GM12872 (cell line): ENCODE measurements around the gene VPS11.

ENCODE experiments used
- TF ChIP-seq, protein P1 (sequence below): IDR thresholded peaks from 3 replicates; pipeline ENCODE4 v1.5.1; 2011; ENCODE audit warnings: low read depth, mild to moderate bottlenecking, low read length, moderate library complexity; ENCODE audit not compliant: insufficient read depth

VPS11 gene

DNA sequence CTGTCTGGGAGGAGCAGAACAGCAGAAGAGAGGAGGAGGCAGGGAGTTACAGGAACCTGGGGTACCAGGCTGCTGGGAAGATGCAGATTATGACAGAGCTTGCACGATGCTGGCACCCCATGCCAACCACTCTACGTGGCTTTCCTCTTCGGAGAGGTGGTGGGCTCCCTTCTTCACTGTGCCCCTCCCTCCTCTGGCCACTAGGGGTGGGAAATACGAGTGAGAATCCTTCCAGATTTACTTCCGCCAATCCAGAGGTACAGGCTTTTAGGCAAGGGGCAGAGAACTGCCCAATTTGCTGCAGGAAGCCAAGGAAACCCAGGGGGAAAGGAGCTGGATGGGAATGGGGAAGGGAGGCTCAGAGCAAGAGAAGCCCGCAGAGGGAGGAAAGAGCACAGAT, 22.9 kb upstream of the VPS11 start:
- TF ChIP-seq, protein P1, sequence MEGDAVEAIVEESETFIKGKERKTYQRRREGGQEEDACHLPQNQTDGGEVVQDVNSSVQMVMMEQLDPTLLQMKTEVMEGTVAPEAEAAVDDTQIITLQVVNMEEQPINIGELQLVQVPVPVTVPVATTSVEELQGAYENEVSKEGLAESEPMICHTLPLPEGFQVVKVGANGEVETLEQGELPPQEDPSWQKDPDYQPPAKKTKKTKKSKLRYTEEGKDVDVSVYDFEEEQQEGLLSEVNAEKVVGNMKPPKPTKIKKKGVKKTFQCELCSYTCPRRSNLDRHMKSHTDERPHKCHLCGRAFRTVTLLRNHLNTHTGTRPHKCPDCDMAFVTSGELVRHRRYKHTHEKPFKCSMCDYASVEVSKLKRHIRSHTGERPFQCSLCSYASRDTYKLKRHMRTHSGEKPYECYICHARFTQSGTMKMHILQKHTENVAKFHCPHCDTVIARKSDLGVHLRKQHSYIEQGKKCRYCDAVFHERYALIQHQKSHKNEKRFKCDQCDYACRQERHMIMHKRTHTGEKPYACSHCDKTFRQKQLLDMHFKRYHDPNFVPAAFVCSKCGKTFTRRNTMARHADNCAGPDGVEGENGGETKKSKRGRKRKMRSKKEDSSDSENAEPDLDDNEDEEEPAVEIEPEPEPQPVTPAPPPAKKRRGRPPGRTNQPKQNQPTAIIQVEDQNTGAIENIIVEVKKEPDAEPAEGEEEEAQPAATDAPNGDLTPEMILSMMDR: peak; percentile 49

DNA sequence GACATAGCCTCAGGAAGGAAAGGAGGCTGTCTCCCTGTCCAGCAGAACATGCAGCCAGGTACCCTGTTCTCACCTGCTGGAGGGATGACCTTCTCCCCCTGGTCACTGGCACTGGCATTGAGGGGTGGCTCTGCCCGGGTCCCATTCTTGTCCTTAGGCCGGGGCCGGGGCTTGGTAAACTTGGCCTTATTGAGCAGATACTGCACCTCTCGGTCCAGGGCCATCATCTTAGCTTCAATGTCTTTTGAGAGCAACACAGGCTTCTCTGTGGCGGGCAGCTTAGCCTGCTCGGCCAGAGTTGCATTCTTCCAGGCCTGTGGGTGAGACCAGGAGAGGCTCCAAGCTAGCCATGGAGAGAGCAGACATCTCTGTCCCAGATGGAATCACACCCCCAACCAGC, 21.1 kb upstream of the VPS11 start:
- TF ChIP-seq, protein P1: no peak

DNA sequence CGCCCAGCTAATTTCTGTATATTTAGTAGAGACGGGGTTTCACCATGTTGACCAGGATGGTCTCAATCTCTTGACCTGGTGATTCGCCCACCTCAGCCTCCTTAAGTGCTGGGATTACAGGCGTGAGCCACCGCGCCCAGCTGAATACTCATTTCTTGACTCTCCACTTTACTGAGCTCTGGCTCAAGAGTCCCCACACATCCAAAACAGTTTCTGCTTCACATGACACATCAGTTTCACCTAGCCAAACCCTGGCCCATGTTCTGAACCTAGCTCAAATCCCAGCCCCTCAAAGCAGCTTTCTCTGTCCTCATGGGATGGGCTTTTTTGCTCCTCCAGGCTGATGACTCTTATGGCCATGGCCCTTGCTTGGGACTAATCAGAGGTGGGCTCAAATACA, 20.4 kb upstream of the VPS11 start:
- TF ChIP-seq, protein P1: no peak

DNA sequence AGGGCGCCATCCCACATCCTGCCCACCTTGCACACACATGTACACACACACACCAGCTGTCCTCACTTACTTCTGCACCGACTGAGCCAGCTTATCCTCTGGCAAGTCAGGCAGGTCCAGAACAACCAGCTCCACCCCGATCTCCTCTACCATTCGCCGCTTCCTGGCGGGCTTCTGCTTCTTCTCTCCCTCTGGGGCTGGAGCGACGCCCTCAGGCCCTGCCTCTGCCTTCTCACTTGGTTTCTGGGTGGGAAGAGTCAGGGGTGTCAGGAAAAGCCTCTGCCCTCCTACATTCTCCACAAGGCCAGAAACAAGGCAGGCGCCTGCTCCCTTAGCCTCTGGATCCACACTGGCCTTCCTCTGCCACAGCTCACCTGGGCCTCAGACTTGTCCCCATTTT, 19.0 kb upstream of the VPS11 start:
- TF ChIP-seq, protein P1: no peak

DNA sequence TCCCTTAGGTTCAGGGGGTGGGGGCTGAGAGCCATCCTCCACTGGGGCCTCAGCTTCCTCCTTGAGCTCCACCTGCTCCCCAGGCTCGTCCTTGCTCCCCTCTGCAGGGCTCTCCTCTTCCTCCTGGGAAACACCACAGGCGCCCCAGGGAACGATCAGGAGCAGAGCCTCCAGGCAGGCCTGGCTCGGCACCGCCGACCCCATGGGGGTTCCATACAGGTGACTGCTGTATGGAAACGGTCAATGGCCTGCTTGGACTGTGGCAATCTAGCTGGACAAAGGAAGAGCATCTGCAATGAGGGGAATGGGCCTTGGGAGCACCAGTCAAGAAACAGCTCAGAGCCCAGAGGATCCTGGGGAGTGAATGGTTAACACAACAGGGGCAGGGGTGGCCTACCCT, 18.5 kb upstream of the VPS11 start:
- TF ChIP-seq, protein P1: no peak

DNA sequence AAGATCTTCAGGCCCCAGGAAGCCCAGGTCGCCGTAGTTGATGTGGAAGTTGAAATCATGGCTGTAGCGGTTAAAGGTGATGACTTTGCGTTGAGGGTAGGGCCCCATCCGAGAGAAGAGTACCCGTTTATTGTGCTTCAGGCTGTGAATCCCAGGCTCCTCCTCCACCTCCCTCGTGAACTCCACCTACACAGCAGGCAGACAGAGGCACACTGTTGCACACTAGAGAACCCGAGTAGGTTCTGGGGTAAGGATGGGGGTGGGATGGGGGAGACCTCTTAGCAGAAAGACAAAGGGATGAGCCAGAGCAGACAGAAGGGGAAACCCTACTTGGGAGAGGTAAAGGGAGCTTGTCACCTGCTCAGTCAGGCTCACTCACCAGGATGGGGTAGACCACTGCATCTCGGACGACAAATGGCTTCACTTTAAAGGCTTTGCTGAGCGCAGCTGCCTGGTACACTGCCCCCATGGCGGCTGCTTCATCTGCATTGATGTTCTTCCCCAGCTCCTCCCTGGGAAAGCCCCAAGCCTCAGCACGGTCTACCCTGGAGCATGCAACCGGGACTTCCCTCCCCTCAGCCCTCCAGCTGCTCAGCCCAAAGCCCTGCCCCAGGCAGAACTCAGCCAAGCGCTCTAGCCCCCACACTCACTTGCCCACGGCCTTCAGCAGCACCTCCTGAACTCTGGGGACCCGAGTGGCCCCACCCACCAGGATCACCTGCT, 16.0 kb upstream of the VPS11 start:
- TF ChIP-seq, protein P1: no peak

DNA sequence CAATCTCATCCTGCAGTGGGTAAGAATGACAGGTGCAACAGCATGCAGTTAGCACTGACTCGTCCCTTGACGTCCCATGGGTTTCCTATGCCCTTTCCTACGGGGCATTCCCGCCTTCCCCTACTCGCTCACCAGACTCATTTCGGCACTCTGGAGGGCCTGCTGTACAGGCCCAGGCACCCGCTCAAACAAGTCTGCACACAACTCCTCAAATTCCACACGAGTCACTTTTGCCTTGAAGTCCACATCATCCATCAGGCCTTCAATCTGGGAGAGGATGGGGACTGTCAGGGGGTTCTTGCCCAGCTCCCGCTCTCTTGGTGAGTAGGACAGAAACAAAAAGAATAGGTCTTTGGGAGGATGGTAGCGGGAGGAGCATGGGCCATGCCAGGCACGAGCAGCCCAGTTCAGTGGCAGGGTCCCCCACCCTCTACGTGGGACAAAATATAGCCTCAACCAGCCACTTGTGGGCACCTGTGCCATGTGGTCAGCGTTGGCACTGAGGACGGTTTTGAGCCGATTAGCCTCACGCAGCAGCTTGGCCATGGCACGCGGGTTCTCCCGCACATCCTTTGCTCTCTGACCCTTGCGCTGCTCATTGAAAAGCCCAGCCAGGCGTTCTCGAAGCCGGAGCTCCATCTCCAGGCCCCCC, 15.3 kb upstream of the VPS11 start:
- TF ChIP-seq, protein P1: no peak
